ENCODE results near the gene BRPF3. TPM values are rescaled to one million over a fixed set of nuclear protein-coding genes. Genes with fewer than 3 reads are reported as not detected.

BRPF3 gene
- total and polyA plus RNA-seq, 9 of the 15 experiments (the other 6 are each of a cell fraction or from before 2014, with no cell fraction given) = 2.2 to 19.3 (median 8.0) TPM

GRCh38 chr6:36196113-36196879 is at the start of gene BRPF3 (continued):
- TF ChIP-seq CREB3 (tag; conservative IDR thresholded peaks at IDR 0.05; ENCODE audit: low read depth) = no peak
- TF ChIP-seq NFE2 (IDR thresholded peaks at IDR 0.05; ENCODE audit: low read depth) = no peak
- TF ChIP-seq TEAD1 (CRISPR knock-in tag; IDR thresholded peaks at IDR 0.05) = peak in 1 of 2 experiments; percentile 39; a peak in 1 of 4 replicates
- TF ChIP-seq BRCA1 (IDR thresholded peaks at IDR 0.05) = no peak
- TF ChIP-seq BRCA1 (CRISPR knock-in tag; IDR thresholded peaks at IDR 0.05) = no peak
- TF ChIP-seq BDP1 (IDR thresholded peaks at IDR 0.05; ENCODE audit: insufficient read depth, insufficient read length) = no peak
- TF ChIP-seq GTF2F1 (IDR thresholded peaks at IDR 0.05; ENCODE audit: low read depth, low read length) = no peak
- peak; percentile 58 to 82 (median 79) for TF ChIP-seq CTCF (IDR thresholded peaks at IDR 0.05 in 2 of 3, conservative IDR thresholded peaks at IDR 0.05 in 1 of 3; ENCODE audit: insufficient read depth in 2 of 3, low read depth in 1 of 3, low read length in 3 of 3)
- no peak for TF ChIP-seq PRPF4 (IDR thresholded peaks at IDR 0.05; ENCODE audit: insufficient read depth, low read depth, low read length, poor library complexity, severe bottlenecking)
- TF ChIP-seq SRSF1 (IDR thresholded peaks at IDR 0.05; ENCODE audit: low read depth, low read length) = no peak
- TF ChIP-seq LEF1 (IDR thresholded peaks at IDR 0.05) = no peak
- peak; percentile 93 for TF ChIP-seq CTBP1 (IDR thresholded peaks at IDR 0.05; ENCODE audit: borderline replicate concordance)
- no peak for TF ChIP-seq ZNF507 (tag; conservative IDR thresholded peaks at IDR 0.05)
- TF ChIP-seq HMG20B (CRISPR knock-in tag; IDR thresholded peaks at IDR 0.05) = no peak
- no peak for TF ChIP-seq AFF4 (CRISPR knock-in tag; IDR thresholded peaks at IDR 0.05)
- TF ChIP-seq ATF7 (IDR thresholded peaks at IDR 0.05) = 0 out of 2 replicates have a peak, but pooled peaks have one; percentile 26
- no peak for TF ChIP-seq PHB (CRISPR knock-in tag; IDR thresholded peaks at IDR 0.05)
- TF ChIP-seq SIX5 (IDR thresholded peaks at IDR 0.05; ENCODE audit: borderline replicate concordance in 1 of 2, insufficient read depth in 1 of 2, low read depth in 1 of 2, low read length in 2 of 2) = no peak
- no peak for TF ChIP-seq ILK (tag; IDR thresholded peaks at IDR 0.05; ENCODE audit: borderline replicate concordance, low read depth)
- no peak for TF ChIP-seq MBD1 (CRISPR knock-in tag; IDR thresholded peaks at IDR 0.05)
